Renal cortex interstitium (tissue), 11 donors: ENCODE results near the gene NUP50. TPM values are rescaled to one million over a fixed set of nuclear protein-coding genes. Genes with fewer than 3 reads are reported as not detected.

Experiments
- DNase-seq, 11 donors: peaks; one replicate each; pipeline ENCODE4 v3.0.0-alpha.2; 2013; ENCODE audit warnings: low read depth in 9 of 11, low spot score in 4 of 11; ENCODE audit errors: extremely low read depth in 1 of 11
- polyA plus RNA-seq, 3 donors: library from polyadenylated mRNA; unstranded; fragments of 120-200 nt; gene quantifications; one replicate each; pipeline ENCODE4 v1.2.1, GENCODE V29; 2013; ENCODE audit not compliant: insufficient read length in 3 of 3

The NUP50 gene
- polyA plus RNA-seq, 3 donors = 52.0 to 60.3 (median 55.6) TPM

DNA sequence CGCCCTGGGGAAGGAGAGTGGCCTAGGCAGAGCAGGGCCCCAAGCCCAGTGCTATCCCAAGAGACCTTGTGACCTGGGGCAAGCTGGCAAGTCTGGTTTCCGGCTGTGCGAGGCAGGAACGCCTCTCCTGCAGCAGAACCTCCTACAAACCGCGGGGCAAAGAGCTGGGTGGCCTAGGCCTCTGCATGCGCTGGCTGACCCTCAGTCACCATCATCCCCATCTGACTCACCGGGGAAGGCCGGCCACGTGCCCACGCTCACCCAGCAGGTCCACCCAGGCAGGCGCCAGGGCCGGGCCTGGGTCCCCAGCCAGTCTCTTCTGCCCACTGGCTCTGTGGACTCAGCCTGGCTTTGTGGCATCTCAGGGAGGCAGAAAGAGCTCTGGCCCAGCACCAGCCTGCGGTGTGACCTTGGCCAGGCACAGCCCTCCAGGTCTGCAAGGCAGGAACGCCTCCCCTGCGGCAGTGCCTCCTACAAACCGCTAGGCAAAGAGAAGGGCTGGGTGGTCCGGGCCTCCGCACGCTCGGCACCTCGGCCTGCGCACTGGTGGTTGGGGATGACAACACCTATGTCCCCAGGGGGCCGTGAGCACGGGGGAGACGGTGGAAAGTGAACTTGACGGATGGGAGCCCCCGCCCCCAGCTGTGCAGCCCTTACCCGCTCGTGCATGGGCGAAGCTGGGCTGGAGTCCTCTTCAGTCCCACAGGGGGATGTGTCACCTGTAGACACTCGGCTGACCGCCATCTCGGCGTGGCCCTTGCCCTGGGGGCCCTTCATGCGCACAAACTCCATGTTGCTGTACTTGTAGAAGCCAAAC is 38.8 kb downstream of the NUP50 start:
- DNase-seq = no peak

DNA sequence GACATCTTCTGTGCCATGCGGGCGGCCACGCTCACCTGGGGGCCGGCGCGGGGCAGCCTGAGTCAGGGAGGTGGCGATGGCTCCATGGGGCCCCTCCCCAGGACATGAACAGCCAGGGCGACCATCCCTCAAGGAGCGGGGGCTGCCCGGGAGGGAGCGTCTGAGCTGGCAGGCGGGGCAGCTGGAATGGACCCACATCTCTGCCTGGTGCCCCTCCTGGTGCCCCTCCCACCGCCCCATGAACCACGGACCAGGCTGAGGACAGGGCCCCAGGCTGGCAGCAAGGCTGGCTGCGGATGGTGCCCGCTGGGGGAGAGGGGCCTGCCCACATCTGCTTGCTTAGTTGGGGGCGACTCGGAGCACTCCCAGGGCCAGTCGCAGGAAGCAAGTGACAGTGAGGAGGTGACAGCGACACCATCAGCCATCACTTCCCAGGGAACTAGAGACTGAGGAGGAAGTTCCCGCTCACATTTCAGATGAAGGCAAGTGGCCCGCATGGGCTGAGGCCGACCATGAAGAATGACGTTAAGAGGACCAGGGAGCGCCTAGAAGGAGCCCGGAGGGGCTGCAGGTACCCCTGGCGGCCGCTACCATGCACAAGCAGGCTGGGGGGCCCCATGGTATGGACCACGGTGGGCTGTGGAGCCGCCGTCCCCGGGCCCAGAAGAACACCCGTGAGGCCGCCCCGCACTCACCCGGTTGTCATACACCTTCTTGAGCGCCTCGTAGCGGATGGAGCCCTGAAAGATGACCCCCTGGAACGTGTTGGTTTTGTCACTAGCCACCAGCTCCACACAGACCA is 39.6 kb downstream of the NUP50 start:
- no peak for DNase-seq

- no peak for DNase-seq
Measured at GRCh38 chr22:45204241-45204640, 40.5 kb downstream of the NUP50 start.

GRCh38 chr22:45204819-45205218 is 41.1 kb downstream of the NUP50 start:
- DNase-seq = no peak

DNA sequence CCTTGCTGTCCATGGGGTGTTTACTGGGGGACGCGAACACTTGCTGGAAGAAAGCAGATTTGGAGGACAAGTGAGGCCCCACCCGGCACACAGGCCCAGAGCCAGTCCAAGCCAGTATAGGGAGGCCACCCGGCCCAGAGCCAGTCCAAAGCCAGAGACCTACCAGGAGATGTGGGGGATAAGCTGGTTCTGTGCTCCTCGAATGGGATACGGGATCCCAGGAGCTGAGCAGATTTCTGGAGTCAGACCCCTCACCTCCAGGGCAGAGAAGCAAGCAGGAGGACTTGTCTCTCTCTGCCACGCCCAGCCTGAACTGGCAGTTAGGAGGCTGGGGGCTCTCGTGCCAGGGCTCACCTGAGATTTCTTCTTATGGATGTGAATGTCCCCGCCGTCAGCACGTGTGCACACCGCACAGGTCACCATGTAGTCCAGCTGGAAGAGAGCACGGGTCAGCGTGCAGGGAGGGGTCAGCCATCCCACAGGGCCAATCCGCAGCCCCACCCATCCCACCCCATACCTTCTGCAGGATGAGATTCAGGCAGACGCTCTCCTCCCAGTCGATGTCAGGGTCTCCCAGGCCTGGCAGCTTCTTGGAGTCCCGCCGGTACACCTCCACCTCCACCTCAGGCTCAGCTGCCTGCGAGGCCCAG is 41.7 kb downstream of the NUP50 start:
- no peak for DNase-seq

GRCh38 chr22:45206233-45206632 is 42.5 kb downstream of the NUP50 start:
- DNase-seq = no peak

- DNase-seq = no peak
Measured at GRCh38 chr22:45207533-45207932, 43.8 kb downstream of the NUP50 start.

DNA sequence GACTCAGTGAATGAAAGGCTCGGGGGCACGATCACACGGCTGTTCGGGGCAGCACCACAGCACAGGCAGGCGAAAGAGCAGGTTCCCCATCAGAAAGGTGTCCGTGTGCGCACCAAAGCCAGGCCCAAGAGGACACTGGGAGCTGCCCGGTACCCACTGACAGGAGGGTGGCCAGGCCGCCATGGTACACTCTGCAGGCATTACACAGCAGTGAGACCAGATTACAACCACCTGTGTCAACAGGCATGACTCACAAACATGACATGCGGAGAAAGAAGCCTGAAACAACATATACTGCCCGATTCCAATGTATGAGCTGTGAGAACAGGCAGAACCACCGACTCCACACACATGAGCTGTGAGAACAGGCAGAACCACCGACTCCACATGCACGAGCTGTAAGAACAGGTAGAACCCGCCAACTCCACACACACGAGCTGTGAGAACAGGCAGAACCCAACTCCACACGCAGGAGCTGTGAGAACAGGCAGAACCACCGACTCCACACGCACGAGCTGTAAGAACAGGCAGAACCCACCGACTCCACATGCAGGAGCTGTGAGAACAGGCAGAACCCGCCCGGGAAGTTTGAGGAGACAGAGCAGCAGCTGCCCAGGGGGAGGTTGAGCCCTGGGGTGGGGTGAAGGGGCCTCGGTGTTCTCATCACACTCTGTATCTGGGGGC is 44.4 kb downstream of the NUP50 start:
- DNase-seq = no peak

GRCh38 chr22:45208696-45208992 is 44.9 kb downstream of the NUP50 start:
- DNase-seq = no peak

DNA sequence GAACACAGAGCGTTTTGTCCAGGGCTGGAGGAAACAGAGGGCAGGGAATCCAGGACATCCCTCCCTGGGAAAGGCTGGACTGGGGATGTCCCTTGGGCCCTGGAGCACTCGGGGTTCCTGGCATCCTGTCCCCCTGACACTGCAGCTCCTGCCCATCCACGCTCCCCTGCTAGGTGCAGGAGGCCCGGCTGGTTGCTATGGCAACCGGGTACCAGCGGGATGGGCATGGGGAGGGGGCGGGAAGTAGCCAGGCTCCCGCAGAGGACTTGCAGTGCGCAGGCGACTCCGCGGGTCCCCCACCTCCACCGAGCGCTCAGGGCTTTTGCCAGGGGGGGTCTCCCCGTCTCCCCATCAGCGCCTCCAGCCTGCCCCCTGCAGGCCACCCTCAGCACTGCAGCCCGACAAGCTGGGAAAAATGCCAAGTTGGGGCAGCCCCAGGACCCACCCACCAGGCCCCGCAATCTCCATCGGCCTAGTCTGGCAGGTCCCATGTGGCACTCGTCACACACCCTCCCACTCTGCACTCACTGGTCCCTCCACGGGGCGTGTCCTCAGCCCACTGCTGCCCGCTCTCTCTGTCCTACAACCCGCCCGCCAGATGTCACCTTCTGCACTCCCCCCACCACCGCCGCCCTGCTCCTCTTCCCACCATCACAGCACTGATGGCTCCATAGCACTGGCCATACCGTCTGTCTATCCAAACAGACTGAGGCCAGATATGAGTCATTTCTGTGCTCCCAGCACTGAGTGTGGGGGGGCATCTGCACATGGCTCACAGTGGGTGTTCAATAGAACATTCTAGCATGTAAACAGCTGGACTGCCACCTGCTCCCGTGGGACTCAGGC is 45.5 kb downstream of the NUP50 start:
- no peak for DNase-seq

DNA sequence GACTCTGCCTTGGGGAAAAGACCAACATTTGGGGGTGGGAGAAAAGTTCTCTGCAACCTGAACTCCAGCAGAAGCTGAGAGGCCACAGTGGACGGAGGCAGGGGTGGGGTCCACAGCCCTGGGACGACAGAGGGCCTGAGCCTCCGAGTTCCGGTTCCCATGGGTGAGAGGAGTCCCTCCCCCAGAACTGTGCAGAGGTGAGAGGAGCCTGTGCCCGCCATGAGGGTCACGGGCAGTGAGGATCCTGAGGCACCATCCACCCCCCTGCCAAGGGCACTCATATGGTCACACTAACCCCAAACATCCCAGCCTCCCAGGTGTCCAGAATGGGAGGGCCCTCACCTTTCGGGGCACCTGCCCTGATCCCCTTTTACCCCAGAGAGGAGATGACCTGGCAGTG is 46.4 kb downstream of the NUP50 start:
- no peak for DNase-seq

DNA sequence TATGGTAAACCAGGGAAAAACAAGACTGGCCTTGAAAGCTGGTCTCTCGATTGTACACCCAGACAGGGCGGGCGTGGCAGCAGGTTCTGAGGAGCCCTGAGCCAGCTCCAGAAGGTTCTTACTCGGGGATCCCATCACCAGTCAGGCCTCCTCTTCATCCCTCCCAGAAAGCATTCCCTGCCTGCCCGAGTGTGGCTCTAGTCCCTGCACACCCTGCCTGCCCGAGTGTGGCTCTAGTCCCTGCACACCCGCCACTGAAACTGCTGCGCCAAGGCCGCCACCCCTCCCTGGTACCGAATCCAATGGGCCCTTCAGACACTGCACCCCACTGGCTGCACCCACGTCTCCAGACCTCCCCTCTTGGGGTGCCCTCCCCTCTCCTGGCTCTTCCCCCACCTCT is 46.9 kb downstream of the NUP50 start:
- no peak for DNase-seq

- DNase-seq = no peak
Measured at GRCh38 chr22:45210991-45211390, 47.3 kb downstream of the NUP50 start.

- no peak for DNase-seq
Measured at GRCh38 chr22:45211435-45211834, 47.7 kb downstream of the NUP50 start.

GRCh38 chr22:45211848-45212247 is 48.1 kb downstream of the NUP50 start:
- no peak for DNase-seq

DNA sequence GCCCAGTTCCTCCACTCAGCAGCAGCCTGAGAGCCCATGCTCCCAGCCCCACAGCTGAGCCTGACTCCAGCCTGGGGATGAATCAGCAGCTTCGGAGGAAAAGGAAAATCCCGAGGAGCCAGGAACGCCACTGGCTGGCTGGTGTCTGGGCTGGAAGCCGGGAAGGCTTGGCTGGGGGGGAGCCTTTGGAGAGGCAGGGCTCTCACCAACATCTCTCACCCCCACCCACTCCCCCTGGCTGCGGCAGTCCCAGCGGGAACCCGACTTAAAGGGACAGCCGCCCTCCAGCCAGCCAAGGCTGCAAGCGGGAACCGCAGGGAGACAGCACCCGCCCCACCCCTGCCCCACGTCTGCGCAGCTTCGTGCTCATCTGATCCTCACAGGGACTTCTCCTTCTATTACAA is 48.6 kb downstream of the NUP50 start:
- DNase-seq = no peak

DNA sequence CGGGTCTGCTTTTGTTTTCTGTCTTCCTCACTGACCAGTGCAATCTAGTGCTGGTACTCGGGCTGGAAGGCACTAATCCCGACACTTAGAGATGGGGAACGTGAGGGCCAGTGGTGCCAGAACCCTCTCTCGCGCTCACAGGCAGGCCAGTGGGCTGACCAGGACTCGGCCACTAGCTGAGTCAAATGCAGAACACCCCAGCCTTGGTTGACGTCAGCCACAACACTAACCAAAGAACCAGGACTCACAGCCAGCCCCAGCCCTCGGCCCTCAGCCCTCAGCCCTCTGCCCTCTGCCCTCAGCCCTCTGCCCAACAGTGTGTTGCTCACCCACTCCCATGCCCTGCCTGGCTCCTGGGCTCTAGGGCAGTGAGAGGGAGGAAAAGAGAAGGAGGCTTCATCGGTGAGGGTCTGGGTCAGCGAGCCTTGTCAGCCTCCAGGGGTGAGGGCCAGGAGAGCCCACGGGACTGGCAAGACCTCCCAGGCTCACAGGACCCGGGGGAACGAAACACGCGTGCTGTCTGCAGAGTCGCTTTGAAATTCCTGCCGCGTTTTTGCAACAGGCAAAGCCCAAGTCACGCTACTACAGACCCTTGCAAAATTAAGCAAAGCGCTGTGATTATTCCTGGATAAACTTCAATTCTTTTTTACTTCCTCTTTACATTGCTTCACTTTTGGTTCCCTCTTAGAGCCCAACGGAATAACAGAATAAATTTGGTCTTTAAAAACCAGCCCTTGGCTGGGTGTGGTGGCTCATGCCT is 49.4 kb downstream of the NUP50 start:
- DNase-seq = no peak
